HG03025 (cell line): ENCODE measurements around the gene RNF213.
"Not testable (repeated sequence)": the region's sequence is repeated elsewhere in the genome, so short reads cannot be mapped to it uniquely, and the experiment has no call there.

Source experiments
- ATAC-seq: cut with Tn5 transposase; IDR thresholded peaks from one replicate; pipeline ENCODE4 v1.9.1; 2021; ENCODE audit warnings: mild to moderate bottlenecking, moderate library complexity; ENCODE audit not compliant: unreplicated experiment, low FRiP score

RNF213 gene

GRCh38 chr17:80248894-80249710, 11.6 kb upstream of the RNF213 start:
- no peak for ATAC-seq

GRCh38 chr17:80251966-80252365, 8.7 kb upstream of the RNF213 start:
- no peak for ATAC-seq

- no peak for ATAC-seq
Measured at GRCh38 chr17:80252871-80253270, 7.8 kb upstream of the RNF213 start.

GRCh38 chr17:80253631-80254395, 6.8 kb upstream of the RNF213 start:
- ATAC-seq = no peak

GRCh38 chr17:80254396-80255251, 6.0 kb upstream of the RNF213 start:
- no peak for ATAC-seq

GRCh38 chr17:80256034-80256350, 4.7 kb upstream of the RNF213 start:
- no peak for ATAC-seq

GRCh38 chr17:80257716-80258213, 2.9 kb upstream of the RNF213 start:
- ATAC-seq = no peak

GRCh38 chr17:80258296-80258695, 2.4 kb upstream of the RNF213 start:
- ATAC-seq = not testable (repeated sequence)

- ATAC-seq = no peak
Measured at GRCh38 chr17:80259457-80260068, 1.1 kb upstream of the RNF213 start.

- ATAC-seq = no peak
Measured at GRCh38 chr17:80260069-80260535, 550 bp upstream of the RNF213 start.

- ATAC-seq = no peak
Measured at GRCh38 chr17:80261159-80261894, 675 bp downstream of the RNF213 start.

- no peak for ATAC-seq
Measured at GRCh38 chr17:80261895-80262279, 1.2 kb downstream of the RNF213 start.

- ATAC-seq = no peak
Measured at GRCh38 chr17:80262291-80262690, 1.6 kb downstream of the RNF213 start.

- no peak for ATAC-seq
Measured at GRCh38 chr17:80262775-80263244, 2.2 kb downstream of the RNF213 start.

- peak; percentile 36 for ATAC-seq
Measured at GRCh38 chr17:80263253-80264204, 2.9 kb downstream of the RNF213 start.

- no peak for ATAC-seq
Measured at GRCh38 chr17:80264205-80265075, 3.8 kb downstream of the RNF213 start.
